Epithelial cell of prostate (primary cell): Measurements from ENCODE around the gene PODN.

Experiments
- DNase-seq: peaks from one replicate; pipeline ENCODE4 v3.0.0-alpha.2; 2011; ENCODE audit warnings: low read depth, low spot score
- H3K27ac ChIP-seq: fragments of 450-650 bp; 2 replicates; pipeline ENCODE4 v1.5.1; 2017; ENCODE audit warnings: mild to moderate bottlenecking

The PODN gene

GRCh38 chr1:53048960-53049573, 12.9 kb upstream of the PODN start:
- H3K27ac ChIP-seq, result no peak overlapping the region
- no peak for DNase-seq

DNA sequence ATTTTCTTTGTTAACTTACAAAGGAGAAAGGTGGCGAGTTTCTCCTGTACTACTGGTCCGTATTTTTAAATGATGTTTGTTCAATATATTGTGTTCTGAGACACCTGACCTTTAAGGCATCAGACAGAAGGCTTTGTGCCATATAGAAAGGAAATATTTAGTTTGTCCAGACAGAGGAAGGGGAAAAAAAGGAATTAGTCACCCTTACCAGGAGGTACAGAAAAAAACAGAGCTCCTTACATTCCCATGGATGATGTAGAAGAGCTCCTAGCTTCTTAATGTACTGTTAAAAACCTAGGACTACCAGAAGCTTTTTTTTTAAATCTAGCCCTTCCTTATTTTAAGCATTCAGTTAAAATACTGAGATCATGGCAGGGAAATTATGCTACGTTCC, 12.4 kb upstream of the PODN start:
- H3K27ac ChIP-seq, result no peak overlapping the region
- DNase-seq, result no peak

DNA sequence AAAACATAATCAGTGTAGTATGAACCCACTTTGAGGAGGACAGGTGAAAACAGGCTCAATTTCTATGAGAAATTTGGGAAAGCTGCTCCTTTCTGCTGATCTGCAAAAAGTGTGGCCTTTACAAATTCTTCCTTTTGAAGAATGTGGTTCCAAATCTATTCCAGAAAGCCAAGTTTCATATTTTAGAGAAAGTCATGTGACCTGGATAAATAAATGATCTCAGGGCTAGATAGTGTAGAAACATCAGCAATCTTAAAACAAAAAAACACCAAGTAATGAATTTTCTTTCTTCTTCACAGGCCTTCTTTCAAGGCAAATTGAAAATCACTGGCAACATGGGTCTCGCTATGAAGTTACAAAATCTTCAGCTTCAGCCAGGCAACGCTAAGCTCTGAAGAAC, 11.7 kb upstream of the PODN start:
- DNase-seq, result no peak
- no peak overlapping the region for H3K27ac ChIP-seq

GRCh38 chr1:53051676-53052075, 10.3 kb upstream of the PODN start:
- no peak overlapping the region for H3K27ac ChIP-seq
- DNase-seq, result no peak

GRCh38 chr1:53057127-53057526, 4.9 kb upstream of the PODN start:
- no peak overlapping the region for H3K27ac ChIP-seq
- DNase-seq, result no peak

GRCh38 chr1:53060579-53060978, 1.4 kb upstream of the PODN start:
- H3K27ac ChIP-seq, result no peak overlapping the region
- DNase-seq, result no peak

GRCh38 chr1:53061123-53061858, 722 bp upstream of the PODN start:
- no peak for DNase-seq
- no peak overlapping the region for H3K27ac ChIP-seq

- H3K27ac ChIP-seq, result no peak overlapping the region
- DNase-seq, result no peak
These were observed 937 bp downstream of the PODN start for GRCh38 chr1:53062708-53063591.

- DNase-seq, result no peak
- no peak overlapping the region for H3K27ac ChIP-seq
These were observed 1.9 kb downstream of the PODN start for GRCh38 chr1:53063744-53064515.

DNA sequence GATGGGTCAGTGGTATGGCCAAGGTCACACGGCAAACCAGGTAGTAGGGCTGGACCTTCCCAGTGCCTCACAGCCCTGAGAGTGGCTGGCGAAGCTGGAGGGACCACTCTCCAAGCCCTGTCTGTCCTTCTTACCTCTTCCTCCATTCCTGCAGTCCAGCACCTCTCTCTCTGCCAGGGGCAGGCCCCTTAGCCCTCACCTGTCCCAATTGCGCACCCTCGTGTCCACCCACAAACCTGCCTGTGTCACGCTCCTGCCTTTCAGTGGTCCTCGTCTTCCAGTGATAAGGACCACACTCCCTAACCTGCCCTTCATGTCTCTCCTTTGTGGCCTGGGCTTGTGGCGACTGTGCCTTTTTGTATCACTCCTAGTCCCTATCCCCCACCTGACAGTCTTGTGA, 3.4 kb downstream of the PODN start:
- DNase-seq, result no peak
- H3K27ac ChIP-seq, result no peak overlapping the region

- no peak for DNase-seq
- H3K27ac ChIP-seq, result no peak overlapping the region
These were observed 4.5 kb downstream of the PODN start for GRCh38 chr1:53066488-53066887.

DNA sequence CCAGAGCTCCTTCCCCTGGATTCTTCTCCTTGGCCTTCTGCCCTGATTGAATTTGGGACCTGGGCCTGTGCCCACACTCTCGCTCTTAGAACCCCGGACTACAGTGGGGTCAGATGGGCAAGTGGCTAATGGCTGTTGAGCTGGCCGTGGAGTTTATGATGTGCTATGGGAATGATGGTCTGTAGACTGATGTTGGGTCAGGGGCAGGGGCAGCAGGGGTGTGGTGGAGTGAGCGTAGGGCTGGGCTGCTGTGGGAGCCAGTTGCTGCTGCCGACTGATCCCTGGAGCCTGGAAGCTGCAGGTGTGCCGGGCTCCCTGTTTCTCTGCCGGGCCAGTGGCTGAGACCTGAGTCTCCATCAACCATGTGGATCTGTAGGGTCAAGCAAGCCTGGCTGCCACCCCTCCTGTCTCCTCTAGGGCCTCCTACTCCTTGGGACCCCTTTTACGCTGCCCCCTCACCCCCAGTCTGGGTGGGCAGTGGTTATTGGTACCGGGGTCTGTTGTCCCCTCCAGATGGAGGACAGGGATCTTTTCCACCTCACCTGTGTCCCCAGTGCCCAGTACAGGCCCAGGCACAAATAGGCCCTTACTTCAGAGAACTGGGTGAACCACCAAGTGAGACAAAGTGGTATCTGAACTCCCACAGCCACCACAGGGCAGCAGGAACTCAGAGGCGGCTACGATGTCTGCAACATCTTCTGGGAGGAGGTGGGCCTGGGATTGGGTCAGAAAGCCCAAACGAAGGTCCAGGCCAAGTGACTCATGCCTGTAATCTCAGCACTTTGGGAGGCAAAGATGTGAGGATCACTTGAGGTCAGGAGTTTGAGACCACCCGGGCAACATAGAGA, 5.1 kb downstream of the PODN start:
- no peak for DNase-seq
- no peak overlapping the region for H3K27ac ChIP-seq

GRCh38 chr1:53067886-53068285, 5.9 kb downstream of the PODN start:
- no peak for DNase-seq
- H3K27ac ChIP-seq, result no peak overlapping the region

- no peak for DNase-seq
- H3K27ac ChIP-seq, result no peak overlapping the region
These were observed 6.5 kb downstream of the PODN start for GRCh38 chr1:53068314-53069099.

- H3K27ac ChIP-seq, result no peak overlapping the region
- DNase-seq, result no peak
These were observed 7.3 kb downstream of the PODN start for GRCh38 chr1:53069265-53069662.

DNA sequence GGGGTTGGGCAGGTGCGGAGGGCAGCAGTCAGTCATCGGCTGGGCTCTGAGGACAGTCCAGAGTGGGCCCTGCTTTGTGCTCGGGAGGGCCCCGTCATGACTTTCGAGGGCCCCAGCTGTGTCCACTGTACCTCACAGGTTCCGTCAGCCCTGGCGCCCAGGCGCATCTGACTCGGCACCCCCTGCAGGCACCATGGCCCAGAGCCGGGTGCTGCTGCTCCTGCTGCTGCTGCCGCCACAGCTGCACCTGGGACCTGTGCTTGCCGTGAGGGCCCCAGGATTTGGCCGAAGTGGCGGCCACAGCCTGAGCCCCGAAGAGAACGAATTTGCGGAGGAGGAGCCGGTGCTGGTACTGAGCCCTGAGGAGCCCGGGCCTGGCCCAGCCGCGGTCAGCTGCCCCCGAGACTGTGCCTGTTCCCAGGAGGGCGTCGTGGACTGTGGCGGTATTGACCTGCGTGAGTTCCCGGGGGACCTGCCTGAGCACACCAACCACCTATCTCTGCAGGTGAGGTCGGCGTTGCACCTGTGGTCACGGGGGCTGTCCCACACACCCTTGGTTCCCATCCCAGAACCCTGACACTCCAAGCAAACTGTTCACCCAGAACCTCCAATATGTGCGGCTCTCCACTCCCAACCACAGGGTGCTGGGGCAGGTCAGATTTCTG, 7.8 kb downstream of the PODN start:
- H3K27ac ChIP-seq, result no peak overlapping the region
- DNase-seq, result no peak

- no peak for DNase-seq
- no peak overlapping the region for H3K27ac ChIP-seq
These were observed 8.6 kb downstream of the PODN start for GRCh38 chr1:53070621-53071020.

- no peak overlapping the region for H3K27ac ChIP-seq
- no peak for DNase-seq
These were observed 9.3 kb downstream of the PODN start for GRCh38 chr1:53071167-53071865.
